SK-N-SH treated with all-trans-retinoic acid at 6 μM for 48 hours (cell line): Measurements from ENCODE around the gene ZC2HC1B.

Experiments
- ARNTL ChIP-seq: fragments of 450-650 bp; formaldehyde crosslinking; IDR thresholded peaks from 2 replicates; pipeline ENCODE4 v1.5.0; 2020; ENCODE audit warnings: low read depth, mild to moderate bottlenecking, moderate library complexity, borderline replicate concordance
- CSDC2 ChIP-seq: fragments of 250-450 bp; sonication (Bioruptor Pico); IDR thresholded peaks from 2 replicates; pipeline ENCODE4 v1.5.0; 2020; ENCODE audit warnings: mild to moderate bottlenecking, moderate library complexity
- ZFP3 ChIP-seq: fragments of 250-450 bp; sonication (Bioruptor Pico); IDR thresholded peaks from 2 replicates; pipeline ENCODE4 v1.5.0; 2020; ENCODE audit warnings: mild to moderate bottlenecking, moderate library complexity
- ZFP30 ChIP-seq: fragments of 450-650 bp; formaldehyde crosslinking; IDR thresholded peaks from 2 replicates; pipeline ENCODE4 v1.5.0; 2022; ENCODE audit warnings: mild to moderate bottlenecking, moderate library complexity
- TF ChIP-seq, protein P1 (sequence below): fragments of 250-450 bp; sonication (Bioruptor Pico); IDR thresholded peaks from 2 replicates; pipeline ENCODE4 v1.5.1; 2020; ENCODE audit warnings: low read depth, mild to moderate bottlenecking, moderate library complexity

DNA sequence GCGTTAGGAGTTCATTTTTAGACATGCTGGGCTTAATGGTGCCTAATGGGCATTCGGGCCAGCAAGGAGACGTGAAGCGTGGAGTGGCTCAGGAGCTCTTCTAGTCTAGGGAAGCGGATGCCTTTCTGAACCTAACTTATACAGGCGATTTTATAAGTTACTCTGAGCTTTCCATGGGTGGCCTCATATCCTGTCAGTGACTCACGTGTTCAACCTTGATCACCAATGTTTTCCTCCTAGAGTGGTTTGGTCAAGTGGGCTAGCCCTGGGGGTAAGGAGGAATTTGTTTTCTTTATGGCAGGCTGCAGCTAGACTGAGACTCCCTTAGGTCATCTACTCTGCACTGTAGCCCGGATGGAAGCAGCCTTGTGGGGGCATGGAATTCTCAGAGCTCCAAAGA is 91.7 kb downstream of the ZC2HC1B start:
- TF ChIP-seq, protein P1, sequence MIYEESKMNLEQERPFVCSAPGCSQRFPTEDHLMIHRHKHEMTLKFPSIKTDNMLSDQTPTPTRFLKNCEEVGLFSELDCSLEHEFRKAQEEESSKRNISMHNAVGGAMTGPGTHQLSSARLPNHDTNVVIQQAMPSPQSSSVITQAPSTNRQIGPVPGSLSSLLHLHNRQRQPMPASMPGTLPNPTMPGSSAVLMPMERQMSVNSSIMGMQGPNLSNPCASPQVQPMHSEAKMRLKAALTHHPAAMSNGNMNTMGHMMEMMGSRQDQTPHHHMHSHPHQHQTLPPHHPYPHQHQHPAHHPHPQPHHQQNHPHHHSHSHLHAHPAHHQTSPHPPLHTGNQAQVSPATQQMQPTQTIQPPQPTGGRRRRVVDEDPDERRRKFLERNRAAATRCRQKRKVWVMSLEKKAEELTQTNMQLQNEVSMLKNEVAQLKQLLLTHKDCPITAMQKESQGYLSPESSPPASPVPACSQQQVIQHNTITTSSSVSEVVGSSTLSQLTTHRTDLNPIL: no peak
- no peak for TF ChIP-seq ZFP3 (CRISPR knock-in tag)
- TF ChIP-seq ZFP30: no peak
- TF ChIP-seq ARNTL (CRISPR knock-in tag): no peak
- TF ChIP-seq CSDC2: no peak
